ENCODE results near the gene HM13.
"Not testable (repeated sequence)": the region's sequence is repeated elsewhere in the genome, so short reads cannot be mapped to it uniquely, and the experiment has no call there.

The HM13 gene, protein sequence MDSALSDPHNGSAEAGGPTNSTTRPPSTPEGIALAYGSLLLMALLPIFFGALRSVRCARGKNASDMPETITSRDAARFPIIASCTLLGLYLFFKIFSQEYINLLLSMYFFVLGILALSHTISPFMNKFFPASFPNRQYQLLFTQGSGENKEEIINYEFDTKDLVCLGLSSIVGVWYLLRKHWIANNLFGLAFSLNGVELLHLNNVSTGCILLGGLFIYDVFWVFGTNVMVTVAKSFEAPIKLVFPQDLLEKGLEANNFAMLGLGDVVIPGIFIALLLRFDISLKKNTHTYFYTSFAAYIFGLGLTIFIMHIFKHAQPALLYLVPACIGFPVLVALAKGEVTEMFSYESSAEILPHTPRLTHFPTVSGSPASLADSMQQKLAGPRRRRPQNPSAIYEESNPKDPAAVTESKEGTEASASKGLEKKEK

GRCh38 chr20:31514154-31515071 is at the start of gene HM13:
Gene HM13, plus strand, starts transcription at chr20:31514442. Its CDS starts 110 bp downstream, at chr20:31514552.
- peak; percentile 81 for DNase-seq

DNA sequence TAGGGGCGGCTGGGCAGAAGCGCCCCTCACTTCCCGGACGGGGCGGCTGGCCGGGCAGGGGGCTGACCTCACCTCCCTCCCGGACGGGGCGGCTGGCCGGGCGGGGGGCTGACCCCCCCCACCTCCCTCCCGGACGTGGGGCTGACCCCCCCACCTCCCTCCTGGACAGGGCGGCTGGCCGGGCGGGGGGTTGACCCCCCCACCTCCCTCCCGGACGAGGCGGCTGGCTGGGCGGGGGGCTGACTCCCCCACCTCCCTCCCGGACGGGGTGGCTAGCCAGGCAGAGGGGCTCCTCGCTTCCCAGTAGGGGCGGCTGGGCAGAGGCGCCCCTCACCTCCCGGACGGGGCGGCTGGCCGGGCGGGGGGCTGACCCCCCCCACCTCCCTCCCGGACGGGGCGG is 43.3 kb upstream of the HM13 start:
- DNase-seq: not testable (repeated sequence)

GRCh38 chr20:31472395-31473330 is 41.6 kb upstream of the HM13 start:
- no peak for DNase-seq

DNA sequence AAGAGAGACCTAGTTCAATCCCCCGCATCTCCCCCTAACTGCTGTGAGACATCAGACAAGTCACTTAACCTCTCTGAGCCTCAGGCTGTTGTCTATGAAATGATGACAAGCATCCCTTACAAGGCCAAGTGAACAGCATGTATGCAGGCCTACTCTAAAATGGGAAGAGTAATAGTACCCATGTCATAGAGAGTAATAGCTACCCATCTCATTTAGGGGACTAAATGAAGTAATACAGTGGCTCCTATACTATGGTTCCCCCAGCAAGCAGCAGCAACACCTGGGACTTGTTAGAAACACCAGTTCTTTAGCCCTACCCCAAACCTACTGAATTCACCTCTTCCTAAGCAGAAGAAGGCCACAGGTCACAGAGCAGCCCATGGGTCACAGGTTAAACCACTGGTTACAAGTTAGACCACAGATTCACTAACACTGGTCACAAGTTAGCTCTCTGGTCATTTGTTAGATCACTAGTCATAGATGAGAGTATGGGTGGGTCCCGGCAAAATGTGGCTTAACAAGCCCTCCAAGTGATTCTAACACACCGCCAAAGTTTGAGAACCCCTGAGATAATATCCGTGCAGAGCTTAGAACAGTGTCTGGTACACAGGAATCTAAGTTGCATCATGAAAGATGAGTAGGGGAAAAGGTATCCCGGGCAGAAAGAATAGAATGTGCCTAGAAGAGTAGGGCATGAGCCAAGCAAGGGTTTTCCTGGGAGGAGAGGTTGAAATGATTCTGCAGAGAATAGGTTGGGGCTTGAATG is 40.7 kb upstream of the HM13 start:
- no peak for DNase-seq

DNA sequence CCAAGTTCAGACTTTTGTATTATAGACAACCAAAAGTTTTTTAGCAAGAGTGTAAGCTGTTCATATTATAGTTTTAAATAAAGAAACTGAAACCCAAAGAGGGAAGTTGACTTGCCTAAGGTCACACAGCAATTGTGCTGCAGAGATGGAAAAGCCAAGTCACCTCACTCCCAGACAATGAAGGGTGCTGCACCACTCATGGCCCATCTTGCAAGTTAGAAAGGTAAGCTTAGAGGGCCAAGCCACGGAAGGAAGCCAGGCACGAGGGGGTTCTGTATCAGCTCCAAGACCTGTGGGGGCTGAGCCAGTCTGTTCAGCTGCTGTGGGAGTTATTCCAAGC is 40.2 kb upstream of the HM13 start:
- DNase-seq: no peak

- no peak for DNase-seq
These were observed 39.3 kb upstream of the HM13 start, which contains the start of the genes DEFB124 and REM1 for GRCh38 chr20:31474758-31475427. Gene DEFB124, minus strand, starts transcription at chr20:31475127. Its CDS starts 2,114 bp downstream, at chr20:31473013. Gene REM1, plus strand, starts transcription at chr20:31475288. Its CDS starts 1,158 bp downstream, at chr20:31476446.

- DNase-seq: no peak
These were observed 38.6 kb upstream of the HM13 start for GRCh38 chr20:31475472-31476293.

- no peak for DNase-seq
These were observed 38.0 kb upstream of the HM13 start for GRCh38 chr20:31476294-31476585.

DNA sequence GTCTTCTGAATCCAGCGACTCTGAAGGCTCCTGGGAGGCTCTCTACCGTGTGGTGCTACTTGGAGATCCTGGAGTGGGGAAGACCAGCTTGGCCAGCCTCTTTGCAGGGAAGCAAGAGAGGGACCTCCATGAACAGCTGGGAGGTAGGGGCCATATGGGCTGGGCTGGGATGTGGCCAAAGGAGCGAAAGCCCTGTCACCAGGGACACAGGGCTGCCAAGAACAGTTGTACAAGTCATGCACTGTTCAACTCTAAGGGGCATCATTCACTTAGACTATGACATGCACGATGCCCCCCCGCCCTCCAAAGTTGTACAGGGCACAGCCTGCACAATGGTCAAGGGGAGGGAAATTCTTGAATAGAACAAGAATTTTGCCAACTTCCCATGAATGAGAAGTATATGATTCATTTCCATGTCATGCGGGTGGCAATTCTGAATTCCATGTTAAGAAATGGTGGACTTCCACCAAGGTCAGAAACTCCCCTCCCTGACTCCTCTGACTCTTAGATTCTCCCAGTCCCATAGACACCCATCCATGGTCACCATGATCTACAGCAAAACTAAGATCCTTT is 37.5 kb upstream of the HM13 start:
- no peak for DNase-seq

DNA sequence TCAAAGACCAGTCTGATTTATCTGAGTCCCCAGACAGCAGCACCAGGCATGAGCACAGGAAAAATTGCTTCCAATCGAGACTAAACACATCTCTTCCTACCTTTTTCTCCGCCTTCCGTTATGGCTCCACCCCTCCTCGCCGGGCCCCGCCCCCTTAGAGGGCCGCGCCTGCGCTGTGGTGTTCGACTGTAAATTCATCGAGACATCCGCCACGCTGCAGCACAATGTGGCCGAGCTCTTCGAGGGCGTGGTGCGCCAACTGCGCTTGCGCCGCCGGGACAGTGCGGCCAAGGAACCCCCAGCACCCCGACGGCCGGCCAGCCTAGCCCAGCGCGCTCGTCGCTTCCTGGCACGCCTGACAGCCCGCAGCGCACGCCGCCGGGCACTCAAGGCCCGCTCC is 30.2 kb upstream of the HM13 start:
- no peak for DNase-seq

GRCh38 chr20:31485450-31486339 is 28.5 kb upstream of the HM13 start:
- no peak for DNase-seq

GRCh38 chr20:31488115-31488514 is 26.1 kb upstream of the HM13 start:
- no peak for DNase-seq

DNA sequence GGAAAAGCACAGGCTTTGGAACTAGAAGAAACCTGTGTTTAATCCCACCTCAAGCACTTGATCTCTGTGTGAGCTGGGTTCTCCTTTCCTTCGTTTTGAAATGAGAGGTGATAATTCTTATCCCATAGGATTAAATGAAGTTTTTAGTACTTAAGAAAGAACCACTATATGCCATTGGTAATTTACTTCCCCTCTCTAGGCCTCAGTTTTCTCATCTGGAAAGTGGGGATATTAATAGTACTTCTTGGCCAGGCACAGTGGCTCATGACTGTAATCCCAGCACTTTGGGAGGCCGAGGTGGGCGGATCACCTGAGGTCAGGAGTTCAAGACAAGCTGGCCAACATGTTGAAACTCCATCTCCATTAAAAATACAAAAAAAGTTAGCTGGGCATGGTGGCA is 25.1 kb upstream of the HM13 start:
- DNase-seq: no peak

DNA sequence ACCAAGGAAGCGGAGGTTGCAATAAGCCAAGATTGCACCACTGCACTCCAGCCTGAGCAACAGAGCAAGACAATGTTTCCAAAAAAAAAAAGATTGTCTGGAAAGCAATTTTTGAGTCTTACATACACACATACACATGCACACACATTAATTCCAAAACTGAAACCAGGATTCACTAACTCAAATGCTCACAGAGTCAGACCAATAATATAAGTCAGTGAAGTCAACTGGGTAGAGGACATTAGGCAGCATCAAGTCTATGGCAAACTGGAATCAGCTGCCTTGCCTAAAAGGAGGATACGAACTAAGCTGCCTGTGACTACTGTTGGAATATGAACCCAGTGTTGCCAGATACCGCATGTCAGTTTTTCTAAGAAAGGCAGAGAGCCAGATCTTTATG is 23.5 kb upstream of the HM13 start:
- no peak for DNase-seq

- no peak for DNase-seq
These were observed 20.1 kb upstream of the HM13 start for GRCh38 chr20:31494131-31494530.

- DNase-seq: no peak
These were observed 17.4 kb upstream of the HM13 start for GRCh38 chr20:31496761-31497295.

DNA sequence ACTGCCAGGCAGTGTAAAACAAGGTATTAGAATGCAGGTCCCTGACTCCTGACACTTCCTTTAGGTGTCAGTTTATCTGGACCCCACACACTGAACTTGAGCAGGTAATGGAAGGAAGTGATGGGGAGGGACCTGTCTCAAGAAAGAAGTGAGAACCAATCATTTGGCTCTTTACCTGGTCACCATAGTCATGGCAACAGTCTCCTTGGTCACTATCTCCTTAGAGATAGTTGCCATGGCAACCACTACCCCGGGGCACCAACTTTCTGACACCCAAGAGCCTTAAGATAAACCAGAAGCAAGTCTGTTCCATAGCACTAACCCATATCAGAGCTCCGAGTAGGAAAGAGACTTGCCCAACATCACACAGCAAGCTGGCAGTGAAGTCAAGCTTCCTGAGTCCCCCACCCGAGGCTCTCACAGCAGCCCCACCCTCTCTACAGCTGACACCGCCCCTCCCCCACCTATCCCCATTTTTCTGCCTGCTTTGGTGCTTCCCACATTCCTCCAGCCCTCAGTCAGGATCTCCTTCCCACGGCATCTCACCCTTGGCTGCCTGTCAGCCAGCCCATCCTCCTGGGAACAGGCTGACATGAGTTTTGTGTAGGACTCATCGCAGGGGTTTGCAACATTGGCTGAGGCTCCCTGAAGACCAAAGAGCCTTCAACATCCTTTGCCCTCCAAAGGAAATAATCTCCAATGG is 16.3 kb upstream of the HM13 start:
- no peak for DNase-seq

DNA sequence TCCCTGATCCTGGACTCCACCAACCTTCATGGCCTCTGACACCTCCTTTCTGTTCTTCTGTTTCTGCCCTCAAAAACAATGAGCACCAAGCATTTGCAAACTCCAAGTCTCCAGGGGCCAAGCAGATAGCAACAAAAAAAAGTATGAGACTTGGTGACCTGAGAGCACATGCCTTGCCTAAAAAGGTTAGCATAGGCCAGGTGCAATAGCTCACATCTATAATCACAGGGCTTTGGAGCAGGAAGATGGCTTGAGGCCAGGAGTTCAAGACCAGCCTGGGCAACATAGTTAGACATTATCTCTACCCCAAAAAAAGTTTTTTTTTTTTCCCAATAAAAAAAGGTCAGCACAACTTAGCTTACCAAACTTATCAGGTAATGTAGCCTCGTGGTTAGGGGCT is 13.7 kb upstream of the HM13 start:
- no peak for DNase-seq

Measured in DMS79 (cell line).